ENCODE data around the gene OFD1.

The OFD1 gene

GRCh38 chrX:13688384-13688957 is 46.1 kb upstream of the OFD1 start:
- Histone ChIP-seq H4K20me1 (ENCODE audit: insufficient read depth) (no peaks in the 10 kb centered on the region), H3K27ac (peak overlapping the region; percentile 58; the same call in 1 of the 2 replicates), H3K4me2 (peak overlapping the region; percentile 90), H3K4me3 (IDR thresholded peaks at IDR 0.05; ENCODE audit: insufficient read depth, low read depth, low read length) (no peak overlapping the region), H3K27me3 (ENCODE audit: insufficient read depth, low read depth) (no peaks in the 10 kb centered on the region), H3K36me3 (ENCODE audit: insufficient read depth) (no peaks in the 10 kb centered on the region), H3K79me2 (ENCODE audit: insufficient read depth, low read depth) (peaks cover 42% of the 10 kb centered on the region), H3K4me1 (ENCODE audit: low read depth, poor library complexity, severe bottlenecking) (peaks cover 52% of the 10 kb centered on the region), H2AFZ (ENCODE audit: low read depth) (peak overlapping the region; percentile 57), H3K9ac (peak overlapping the region; percentile 80; the same call in 1 of the 2 replicates)
- TF ChIP-seq CTCF (conservative IDR thresholded peaks at IDR 0.05; ENCODE audit: low read depth, low read length) = no peak

GRCh38 chrX:13688958-13689740 is 45.4 kb upstream of the OFD1 start, which contains the start of gene RAB9A:
Gene RAB9A (plus strand): TSS chrX:13689128. CDS start chrX:13708747, 19,619 bp downstream.
- Histone ChIP-seq H3K4me2 (peak within 1 kb of the TSS; percentile 90), H3K27ac (peak within 1 kb of the TSS; percentile 58), H3K4me1 (ENCODE audit: low read depth, poor library complexity, severe bottlenecking) (peaks cover 55% of the 10 kb centered on the region), H4K20me1 (ENCODE audit: insufficient read depth) (no peaks in the 10 kb centered on the region), H3K9ac (peak within 1 kb of the TSS; percentile 80), H3K4me3 (IDR thresholded peaks at IDR 0.05; ENCODE audit: insufficient read depth, low read depth, low read length) (peak within 1 kb of the TSS; percentile 27), H3K27me3 (ENCODE audit: insufficient read depth, low read depth) (no peaks in the 10 kb centered on the region), H3K79me2 (ENCODE audit: insufficient read depth, low read depth) (peaks cover 49% of the 10 kb centered on the region), H2AFZ (ENCODE audit: low read depth) (peak within 1 kb of the TSS; percentile 57), H3K36me3 (ENCODE audit: insufficient read depth) (no peaks in the 10 kb centered on the region)
- TF ChIP-seq CTCF (conservative IDR thresholded peaks at IDR 0.05; ENCODE audit: low read depth, low read length) = no peak

GRCh38 chrX:13689741-13690211 is 44.8 kb upstream of the OFD1 start:
- Histone ChIP-seq H2AFZ (ENCODE audit: low read depth) (peak overlapping the region; percentile 57; the same call in 1 of the 2 replicates), H3K79me2 (ENCODE audit: insufficient read depth, low read depth) (peaks cover 55% of the 10 kb centered on the region), H3K4me3 (IDR thresholded peaks at IDR 0.05; ENCODE audit: insufficient read depth, low read depth, low read length) (peak overlapping the region; percentile 27), H3K4me1 (ENCODE audit: low read depth, poor library complexity, severe bottlenecking) (peaks cover 55% of the 10 kb centered on the region), H3K36me3 (ENCODE audit: insufficient read depth) (no peaks in the 10 kb centered on the region), H3K9ac (peak overlapping the region; percentile 80; the same call in 1 of the 2 replicates), H4K20me1 (ENCODE audit: insufficient read depth) (no peaks in the 10 kb centered on the region), H3K27ac (peak overlapping the region; percentile 58), H3K4me2 (peak overlapping the region; percentile 39), H3K27me3 (ENCODE audit: insufficient read depth, low read depth) (no peaks in the 10 kb centered on the region)
- no peak for TF ChIP-seq CTCF (conservative IDR thresholded peaks at IDR 0.05; ENCODE audit: low read depth, low read length)

- Histone ChIP-seq H3K9ac (no peak overlapping the region), H4K20me1 (ENCODE audit: insufficient read depth) (no peaks in the 10 kb centered on the region)
- peak; percentile 26; the same call in 1 of the 2 replicates for TF ChIP-seq CTCF (conservative IDR thresholded peaks at IDR 0.05; ENCODE audit: low read depth, low read length)
Observed at GRCh38 chrX:13690836-13691235, 43.7 kb upstream of the OFD1 start.

More at GRCh38 chrX:13690836-13691235, 43.7 kb upstream of the OFD1 start:
- Histone ChIP-seq H3K27ac (no peak overlapping the region; the same call in 1 of the 2 replicates), H3K27me3 (ENCODE audit: insufficient read depth, low read depth) (no peaks in the 10 kb centered on the region), H3K36me3 (ENCODE audit: insufficient read depth) (no peaks in the 10 kb centered on the region), H3K79me2 (ENCODE audit: insufficient read depth, low read depth) (peaks cover 66% of the 10 kb centered on the region), H2AFZ (ENCODE audit: low read depth) (no peak overlapping the region), H3K4me3 (IDR thresholded peaks at IDR 0.05; ENCODE audit: insufficient read depth, low read depth, low read length) (no peak overlapping the region), H3K4me2 (peak overlapping the region; percentile 39), H3K4me1 (ENCODE audit: low read depth, poor library complexity, severe bottlenecking) (peaks cover 55% of the 10 kb centered on the region)

Data from KMS-11 (cell line).